Astrocyte (in vitro differentiated cells and primary cell): ENCODE measurements around the gene TOR4A. TPM values are rescaled to one million over a fixed set of nuclear protein-coding genes. Genes with fewer than 3 reads are reported as not detected.
A peak's percentile ranks its signal among the peaks of the same experiment; 100 is the strongest.

ENCODE experiments used
- DNase-seq: peaks from one replicate; pipeline ENCODE4 v3.0.0-alpha.2; 2010; ENCODE audit warnings: low read depth
- FAIRE-seq: peaks from 2 replicates; lab custom pipeline; 2011; peaks lifted over from hg19 to GRCh38; lab: Jason Lieb, UNC
- H2AFZ ChIP-seq: 2 replicates; pipeline ENCODE4 v1.6.0; 2012; ENCODE audit warnings: low read depth, low read length, inconsistent platforms
- H3K27ac ChIP-seq: 2 replicates; pipeline ENCODE4 v1.5.1; 2011; ENCODE audit warnings: low read depth, low read length, inconsistent platforms
- H3K27me3 ChIP-seq: 2 replicates; pipeline ENCODE4 v1.6.0; 2011; ENCODE audit warnings: low read length, inconsistent platforms; ENCODE audit not compliant: insufficient read depth
- H3K36me3 ChIP-seq: 2 replicates; pipeline ENCODE4 v1.5.1; 2011; ENCODE audit warnings: low read length, inconsistent platforms; ENCODE audit not compliant: insufficient read depth
- H3K4me1 ChIP-seq: 2 replicates; pipeline ENCODE4 v1.5.1; 2011; ENCODE audit warnings: low read length, inconsistent platforms; ENCODE audit not compliant: insufficient read depth
- H3K4me2 ChIP-seq: 2 replicates; pipeline ENCODE4 v1.6.0; 2012; ENCODE audit warnings: low read length, inconsistent platforms
- H3K4me3 ChIP-seq: 2 replicates; pipeline ENCODE4 v1.5.1; 2011; ENCODE audit warnings: low read depth, mild to moderate bottlenecking, low read length, inconsistent platforms; ENCODE audit not compliant: insufficient read depth
- H3K79me2 ChIP-seq: 2 replicates; pipeline ENCODE4 v1.6.0; 2012; ENCODE audit warnings: mild to moderate bottlenecking, low read length, inconsistent platforms; ENCODE audit not compliant: insufficient read depth
- H3K9ac ChIP-seq: 2 replicates; pipeline ENCODE4 v1.6.0; 2012; ENCODE audit warnings: mild to moderate bottlenecking, low read length, inconsistent platforms
- H3K9me3 ChIP-seq: 2 replicates; pipeline ENCODE4 v1.5.1; 2012; ENCODE audit warnings: low read depth, mild to moderate bottlenecking, low read length, inconsistent platforms; ENCODE audit not compliant: insufficient read depth
- H4K20me1 ChIP-seq: 2 replicates; pipeline ENCODE4 v1.6.0; 2012; ENCODE audit warnings: low read length, inconsistent platforms; ENCODE audit not compliant: insufficient read depth
- H3K27ac Mint-ChIP-seq: one replicate; pipeline ENCODE4 v1.8.0; 2021; ENCODE audit warnings: mild to moderate bottlenecking, mixed read lengths; ENCODE audit not compliant: unreplicated experiment
- H3K27me3 Mint-ChIP-seq: one replicate; pipeline ENCODE4 v1.8.0; 2021; ENCODE audit warnings: low read depth, mixed read lengths; ENCODE audit not compliant: unreplicated experiment
- H3K36me3 Mint-ChIP-seq: one replicate; pipeline ENCODE4 v1.8.0; 2021; ENCODE audit warnings: low read depth, mixed read lengths; ENCODE audit not compliant: unreplicated experiment
- H3K4me1 Mint-ChIP-seq: one replicate; pipeline ENCODE4 v1.8.0; 2021; ENCODE audit warnings: low read depth, mixed read lengths; ENCODE audit not compliant: unreplicated experiment
- H3K4me3 Mint-ChIP-seq: one replicate; pipeline ENCODE4 v1.8.0; 2021; ENCODE audit warnings: mild to moderate bottlenecking, moderate library complexity, mixed read lengths; ENCODE audit not compliant: unreplicated experiment
- H3K9me3 Mint-ChIP-seq: one replicate; pipeline ENCODE4 v1.8.0; 2021; ENCODE audit warnings: mild to moderate bottlenecking, mixed read lengths; ENCODE audit not compliant: unreplicated experiment
- EZH2 ChIP-seq: IDR thresholded peaks from 2 replicates; pipeline ENCODE4 v1.6.1; 2012; ENCODE audit warnings: mild to moderate bottlenecking, low read length, inconsistent platforms; ENCODE audit not compliant: insufficient read depth
- total RNA-seq: library from RNA; stranded (reverse); gene quantifications from 2 replicates; pipeline ENCODE4 v1.2.1, GENCODE V29; 2021
- TF ChIP-seq, protein P1 (sequence below): IDR thresholded peaks from 2 replicates; pipeline ENCODE4 v1.5.1; 2011; ENCODE audit warnings: low read depth, mild to moderate bottlenecking, inconsistent platforms, low read length, moderate library complexity; ENCODE audit not compliant: insufficient read depth

Gene TOR4A
- total RNA-seq, 1 donor from 2014 or later: 11.8 TPM

- peak overlapping the region; percentile 93 for H3K4me2 ChIP-seq
- peaks cover 19% of the 10 kb centered on the region for H3K4me1 Mint-ChIP-seq
- peak; percentile 52 for DNase-seq
These were observed 37.1 kb upstream of the TOR4A start for GRCh38 chr9:137240318-137240840.

GRCh38 chr9:137240841-137241489, 36.6 kb upstream of the TOR4A start, which contains the start of gene TUBB4B:
Gene TUBB4B (plus strand): TSS chr9:137241287. CDS start chr9:137241361, 74 bp downstream.
- Mint-ChIP-seq H3K9me3 (no peaks in the 10 kb centered on the region), H3K4me1 (peaks cover 19% of the 10 kb centered on the region), H3K27ac (peak within 1 kb of the TSS; percentile 80), H3K27me3 (no peaks in the 10 kb centered on the region), H3K36me3 (peaks cover 8% of the 10 kb centered on the region), H3K4me3 (peak within 1 kb of the TSS; percentile 94)
- Histone ChIP-seq H3K9ac (peak within 1 kb of the TSS; percentile 88), H3K27me3 (no peaks in the 10 kb centered on the region), H2AFZ (peak within 1 kb of the TSS; percentile 71), H3K4me1 (peaks cover 25% of the 10 kb centered on the region), H3K4me3 (peak within 1 kb of the TSS; percentile 82), H3K27ac (peak within 1 kb of the TSS; percentile 87), H3K79me2 (peaks cover 54% of the 10 kb centered on the region), H4K20me1 (peaks cover 62% of the 10 kb centered on the region), H3K36me3 (peaks cover 9% of the 10 kb centered on the region), H3K4me2 (peak within 1 kb of the TSS; percentile 93), H3K9me3 (no peaks in the 10 kb centered on the region)
- TF ChIP-seq, protein P1, sequence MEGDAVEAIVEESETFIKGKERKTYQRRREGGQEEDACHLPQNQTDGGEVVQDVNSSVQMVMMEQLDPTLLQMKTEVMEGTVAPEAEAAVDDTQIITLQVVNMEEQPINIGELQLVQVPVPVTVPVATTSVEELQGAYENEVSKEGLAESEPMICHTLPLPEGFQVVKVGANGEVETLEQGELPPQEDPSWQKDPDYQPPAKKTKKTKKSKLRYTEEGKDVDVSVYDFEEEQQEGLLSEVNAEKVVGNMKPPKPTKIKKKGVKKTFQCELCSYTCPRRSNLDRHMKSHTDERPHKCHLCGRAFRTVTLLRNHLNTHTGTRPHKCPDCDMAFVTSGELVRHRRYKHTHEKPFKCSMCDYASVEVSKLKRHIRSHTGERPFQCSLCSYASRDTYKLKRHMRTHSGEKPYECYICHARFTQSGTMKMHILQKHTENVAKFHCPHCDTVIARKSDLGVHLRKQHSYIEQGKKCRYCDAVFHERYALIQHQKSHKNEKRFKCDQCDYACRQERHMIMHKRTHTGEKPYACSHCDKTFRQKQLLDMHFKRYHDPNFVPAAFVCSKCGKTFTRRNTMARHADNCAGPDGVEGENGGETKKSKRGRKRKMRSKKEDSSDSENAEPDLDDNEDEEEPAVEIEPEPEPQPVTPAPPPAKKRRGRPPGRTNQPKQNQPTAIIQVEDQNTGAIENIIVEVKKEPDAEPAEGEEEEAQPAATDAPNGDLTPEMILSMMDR: no peak
- TF ChIP-seq EZH2: no peak
- DNase-seq (peak; percentile 100), FAIRE-seq (peak; percentile 45)

More at GRCh38 chr9:137240318-137240840, 37.1 kb upstream of the TOR4A start:
- peak overlapping the region; percentile 71 for H2AFZ ChIP-seq
- H3K27ac ChIP-seq: peak overlapping the region; percentile 87
- Mint-ChIP-seq H3K36me3 (peaks cover 8% of the 10 kb centered on the region), H3K9me3 (no peaks in the 10 kb centered on the region), H3K4me3 (peak overlapping the region; percentile 84), H3K27me3 (no peaks in the 10 kb centered on the region), H3K27ac (no peak overlapping the region)
- peak overlapping the region; percentile 85 for H3K9ac ChIP-seq
- H3K9me3 ChIP-seq: no peaks in the 10 kb centered on the region
- no peak for FAIRE-seq
- H3K79me2 ChIP-seq: peaks cover 54% of the 10 kb centered on the region
- peaks cover 25% of the 10 kb centered on the region for H3K4me1 ChIP-seq
- peaks cover 9% of the 10 kb centered on the region for H3K36me3 ChIP-seq
- peak overlapping the region; percentile 80 for H3K4me3 ChIP-seq
- peaks cover 62% of the 10 kb centered on the region for H4K20me1 ChIP-seq
- TF ChIP-seq EZH2: no peak
- TF ChIP-seq, protein P1: no peak
- no peaks in the 10 kb centered on the region for H3K27me3 ChIP-seq
